Bronchial epithelial cell (primary cell): Measurements from ENCODE around the gene KIF3A. TPM values are rescaled to one million over a fixed set of nuclear protein-coding genes. Genes with fewer than 3 reads are reported as not detected.

ENCODE experiments used
- DNase-seq: peaks from one replicate; pipeline ENCODE4 v3.0.0-alpha.2; 2010; ENCODE audit warnings: low read depth
- FAIRE-seq: peaks from 2 replicates; lab custom pipeline; 2011; peaks lifted over from hg19 to GRCh38; lab: Jason Lieb, UNC
- H3K27me3 ChIP-seq: 2 replicates; pipeline ENCODE4 v1.5.1; 2011; ENCODE audit warnings: low read length; ENCODE audit not compliant: control insufficient read depth, insufficient read depth
- H3K36me3 ChIP-seq: 2 replicates; pipeline ENCODE4 v1.5.1; 2011; ENCODE audit warnings: low read length; ENCODE audit not compliant: control insufficient read depth, insufficient read depth
- H3K4me3 ChIP-seq: 2 replicates; pipeline ENCODE4 v1.5.1; 2011; ENCODE audit warnings: mild to moderate bottlenecking, low read depth, low read length, control low read depth
- total RNA-seq: library from RNA; depleted of rRNA; stranded (reverse); fragments of >200 nt; gene quantifications from 2 replicates; pipeline ENCODE4 v1.2.1, GENCODE V29; 2014
- TF ChIP-seq, protein P1 (sequence below): IDR thresholded peaks from 2 replicates; pipeline ENCODE4 v1.5.1; 2011; ENCODE audit warnings: mild to moderate bottlenecking, moderate library complexity, low read length, control low read depth, inconsistent platforms; ENCODE audit not compliant: insufficient read depth, severe bottlenecking

KIF3A gene
- total RNA-seq, 1 donor from 2014 or later, result 6.8 TPM

DNA sequence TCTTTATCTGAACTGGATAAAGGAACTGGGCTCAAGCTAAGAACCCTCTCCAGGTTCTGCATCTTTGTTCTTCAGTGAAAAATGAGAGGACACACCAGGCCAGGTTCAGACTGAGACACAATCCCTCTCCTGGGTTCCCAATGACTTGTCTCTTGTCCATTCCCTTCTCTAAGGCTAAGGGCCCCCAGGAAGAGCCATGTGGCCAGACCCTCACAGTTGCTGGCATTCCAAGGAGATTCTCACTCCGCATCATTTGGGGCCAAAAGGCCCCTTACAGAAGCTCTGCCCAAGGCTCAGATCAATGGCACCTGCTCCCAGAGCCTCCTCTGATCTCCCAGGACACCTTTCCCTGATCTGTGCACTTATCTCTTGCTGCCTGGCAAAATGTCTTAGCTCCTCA lies 58.6 kb downstream of the KIF3A start:
- DNase-seq (no peak), FAIRE-seq (no peak)
- TF ChIP-seq, protein P1, sequence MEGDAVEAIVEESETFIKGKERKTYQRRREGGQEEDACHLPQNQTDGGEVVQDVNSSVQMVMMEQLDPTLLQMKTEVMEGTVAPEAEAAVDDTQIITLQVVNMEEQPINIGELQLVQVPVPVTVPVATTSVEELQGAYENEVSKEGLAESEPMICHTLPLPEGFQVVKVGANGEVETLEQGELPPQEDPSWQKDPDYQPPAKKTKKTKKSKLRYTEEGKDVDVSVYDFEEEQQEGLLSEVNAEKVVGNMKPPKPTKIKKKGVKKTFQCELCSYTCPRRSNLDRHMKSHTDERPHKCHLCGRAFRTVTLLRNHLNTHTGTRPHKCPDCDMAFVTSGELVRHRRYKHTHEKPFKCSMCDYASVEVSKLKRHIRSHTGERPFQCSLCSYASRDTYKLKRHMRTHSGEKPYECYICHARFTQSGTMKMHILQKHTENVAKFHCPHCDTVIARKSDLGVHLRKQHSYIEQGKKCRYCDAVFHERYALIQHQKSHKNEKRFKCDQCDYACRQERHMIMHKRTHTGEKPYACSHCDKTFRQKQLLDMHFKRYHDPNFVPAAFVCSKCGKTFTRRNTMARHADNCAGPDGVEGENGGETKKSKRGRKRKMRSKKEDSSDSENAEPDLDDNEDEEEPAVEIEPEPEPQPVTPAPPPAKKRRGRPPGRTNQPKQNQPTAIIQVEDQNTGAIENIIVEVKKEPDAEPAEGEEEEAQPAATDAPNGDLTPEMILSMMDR, result no peak
- no peak overlapping the region for H3K4me3 ChIP-seq
- H3K36me3 ChIP-seq, result no peaks in the 10 kb centered on the region
- no peaks in the 10 kb centered on the region for H3K27me3 ChIP-seq

GRCh38 chr5:132677682-132678400 lies 59.5 kb downstream of the KIF3A start:
- TF ChIP-seq, protein P1, result no peak
- H3K27me3 ChIP-seq, result no peaks in the 10 kb centered on the region
- no peaks in the 10 kb centered on the region for H3K36me3 ChIP-seq
- DNase-seq (no peak), FAIRE-seq (no peak)
- no peak overlapping the region for H3K4me3 ChIP-seq

- Histone ChIP-seq H3K4me3 (no peak overlapping the region), H3K27me3 (no peaks in the 10 kb centered on the region), H3K36me3 (no peaks in the 10 kb centered on the region)
- FAIRE-seq (no peak), DNase-seq (peak; percentile 84)
- TF ChIP-seq, protein P1, result peak; percentile 32
Observed at GRCh38 chr5:132677191-132677590, 60.2 kb downstream of the KIF3A start.

DNA sequence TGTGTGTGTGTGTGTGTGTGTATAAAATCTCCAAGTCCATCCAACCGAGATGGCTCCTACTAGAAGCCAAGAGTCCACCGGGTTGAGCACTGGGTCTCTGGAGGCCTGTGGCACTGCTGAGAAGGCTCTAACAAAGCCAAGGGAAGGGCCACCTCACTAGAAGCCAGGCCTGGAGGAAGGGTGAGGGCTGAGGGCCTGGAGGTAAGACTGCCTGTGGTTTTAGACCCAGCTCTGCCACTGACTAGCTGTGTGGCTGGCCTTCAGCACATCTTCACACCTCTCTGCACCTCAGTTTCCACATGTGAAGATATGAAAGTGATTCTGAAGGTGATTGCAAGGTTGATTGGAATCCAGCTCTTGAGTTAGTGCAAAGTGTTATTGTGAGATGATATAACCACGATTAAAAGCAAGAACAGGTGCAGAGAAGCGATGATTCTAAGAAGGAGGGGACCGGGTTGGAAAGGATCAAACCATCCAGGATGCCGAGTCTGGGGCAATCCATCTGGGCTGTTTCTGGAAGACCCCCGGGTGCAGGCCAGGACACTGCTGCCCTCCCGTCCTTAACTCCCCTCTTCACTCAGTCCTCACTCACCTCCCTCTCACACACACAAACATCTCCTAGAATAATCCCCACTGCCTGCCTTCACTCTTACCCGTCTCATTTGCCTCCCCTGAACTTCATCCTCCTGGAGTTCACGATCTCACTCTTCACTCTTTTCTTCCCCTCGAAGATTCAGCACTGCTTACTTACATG lies 61.2 kb downstream of the KIF3A start:
- no peaks in the 10 kb centered on the region for H3K27me3 ChIP-seq
- no peak for FAIRE-seq
- H3K4me3 ChIP-seq, result no peak overlapping the region

DNA sequence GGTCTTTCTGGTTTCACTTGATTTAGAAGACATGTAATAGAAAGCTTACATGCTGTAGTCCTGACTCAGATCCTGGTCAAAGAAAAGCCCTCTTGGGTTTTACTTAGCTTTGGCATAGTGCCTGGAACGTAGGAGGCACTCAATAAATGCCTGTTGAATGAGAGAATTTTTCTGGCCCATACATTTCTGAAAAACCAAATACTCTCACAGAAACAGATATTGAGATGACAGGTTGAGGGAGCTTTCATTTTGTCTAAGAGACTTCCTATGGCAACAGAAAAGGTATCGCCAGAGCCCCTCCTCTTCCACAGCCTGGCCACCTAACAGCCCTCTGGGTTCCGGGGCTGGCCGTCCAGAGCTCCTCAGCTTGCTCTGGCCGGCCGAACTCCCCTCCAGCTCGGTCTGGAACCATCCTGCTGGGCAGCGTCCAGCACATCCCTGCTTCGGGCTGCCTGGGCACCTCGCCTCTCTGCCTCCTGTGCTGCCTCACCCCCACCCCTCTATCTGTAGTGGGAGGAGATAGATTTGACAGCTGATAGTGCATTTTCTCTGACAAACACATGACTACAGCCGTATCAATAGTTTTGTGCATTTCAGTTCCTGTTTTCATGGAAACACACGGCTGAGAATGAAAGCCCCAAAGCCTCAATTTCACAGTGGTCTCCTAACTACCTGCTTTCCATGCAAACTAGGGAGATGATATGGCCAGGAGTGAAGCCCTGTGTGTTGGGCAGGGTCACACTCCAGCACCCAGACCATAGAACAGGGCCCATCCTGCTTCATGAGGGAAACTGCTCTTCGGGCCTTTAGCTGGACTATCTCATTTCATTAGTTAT lies 62.5 kb downstream of the KIF3A start:
- TF ChIP-seq, protein P1, result no peak
- no peaks in the 10 kb centered on the region for H3K27me3 ChIP-seq
- peak; percentile 23 for FAIRE-seq
- H3K36me3 ChIP-seq, result no peaks in the 10 kb centered on the region
- peak overlapping the region; percentile 7 for H3K4me3 ChIP-seq
- DNase-seq, result peak; percentile 96

More for the DNA sequence above, 61.2 kb downstream of the KIF3A start:
- no peaks in the 10 kb centered on the region for H3K36me3 ChIP-seq
- TF ChIP-seq, protein P1, result no peak
- no peak for DNase-seq
